OCI-LY1 (cell line): ENCODE results near the gene GFOD2.

Experiments
- H2AFZ ChIP-seq: fragments of 200-600 bp; sonication (generic), shearing (Covaris generic); 2 replicates; pipeline ENCODE4 v1.6.0; 2014; ENCODE audit warnings: antibody characterized with exemption, mild to moderate bottlenecking, low read length
- H3F3A ChIP-seq: fragments of 200-600 bp; sonication (generic), shearing (Covaris generic); 2 replicates; pipeline ENCODE4 v1.6.0; 2014; ENCODE audit warnings: mild to moderate bottlenecking, antibody characterized with exemption, low read length, moderate library complexity; ENCODE audit not compliant: insufficient read depth
- H3K27ac ChIP-seq: fragments of 200-600 bp; sonication (generic); 2 replicates; pipeline ENCODE4 v1.5.1; 2014; ENCODE audit warnings: low read length, mixed run types, mild to moderate bottlenecking, low read depth; ENCODE audit not compliant: poor library complexity, severe bottlenecking
- H3K27me3 ChIP-seq: fragments of 200-600 bp; sonication (generic); 2 replicates; pipeline ENCODE4 v1.6.0; 2014; ENCODE audit warnings: antibody characterized with exemption, mild to moderate bottlenecking, low read length, moderate library complexity; ENCODE audit not compliant: insufficient read depth
- H3K36me3 ChIP-seq: fragments of 200-600 bp; sonication (generic); 2 replicates; pipeline ENCODE4 v1.6.1; 2014; ENCODE audit warnings: mild to moderate bottlenecking, antibody characterized with exemption, low read length, moderate library complexity, mixed read lengths; ENCODE audit not compliant: insufficient read depth
- H3K4me1 ChIP-seq: fragments of 200-600 bp; sonication (generic); 2 replicates; pipeline ENCODE4 v1.5.1; 2014; ENCODE audit warnings: mild to moderate bottlenecking, low read length, moderate library complexity; ENCODE audit not compliant: insufficient read depth, severe bottlenecking
- H3K4me2 ChIP-seq: fragments of 200-600 bp; sonication (generic), shearing (Covaris generic); 2 replicates; pipeline ENCODE4 v1.6.1; 2014; ENCODE audit warnings: low read length
- H3K4me3 ChIP-seq: fragments of 200-600 bp; sonication (generic); 2 replicates; pipeline ENCODE4 v1.5.1; 2014; ENCODE audit warnings: low read length, low read depth, mild to moderate bottlenecking, mixed read lengths; ENCODE audit not compliant: poor library complexity, severe bottlenecking
- H3K79me2 ChIP-seq: fragments of 200-600 bp; shearing (Covaris generic); 2 replicates; pipeline ENCODE4 v1.6.1; 2016; ENCODE audit warnings: mixed run types, low read length, mixed read lengths; ENCODE audit not compliant: insufficient read depth
- H3K9ac ChIP-seq: fragments of 200-600 bp; sonication (generic), shearing (Covaris generic); 2 replicates; pipeline ENCODE4 v1.6.1; 2014; ENCODE audit warnings: mild to moderate bottlenecking, low read length, mixed read lengths
- H3K9me2 ChIP-seq: fragments of 200-600 bp; sonication (generic), shearing (Covaris generic); 2 replicates; pipeline ENCODE4 v1.6.1; 2014; ENCODE audit warnings: low read depth, mild to moderate bottlenecking, low read length, mixed read lengths
- H3K9me3 ChIP-seq: fragments of 200-600 bp; shearing (Covaris generic); 2 replicates; pipeline ENCODE4 v1.6.1; 2014; ENCODE audit warnings: low read length, mixed read lengths
- H4K20me1 ChIP-seq: fragments of 200-600 bp; sonication (generic), shearing (Covaris generic); 2 replicates; pipeline ENCODE4 v1.6.0; 2016; ENCODE audit warnings: mild to moderate bottlenecking, low read length; ENCODE audit not compliant: insufficient read depth
- EZH2 ChIP-seq: fragments of 200-600 bp; sonication (generic), shearing (Covaris generic); IDR thresholded peaks from 2 replicates; pipeline ENCODE4 v1.8.0; 2017; ENCODE audit warnings: borderline replicate concordance, mixed run types, mild to moderate bottlenecking, antibody characterized with exemption, low read length, moderate library complexity, mixed read lengths
- TF ChIP-seq, protein P1 (sequence below): fragments of 200-600 bp; sonication (generic), shearing (Covaris generic); IDR thresholded peaks from 2 replicates; pipeline ENCODE4 v1.5.1; 2017; ENCODE audit warnings: mild to moderate bottlenecking, antibody characterized with exemption, low read length, moderate library complexity, mixed read lengths

Gene GFOD2

DNA sequence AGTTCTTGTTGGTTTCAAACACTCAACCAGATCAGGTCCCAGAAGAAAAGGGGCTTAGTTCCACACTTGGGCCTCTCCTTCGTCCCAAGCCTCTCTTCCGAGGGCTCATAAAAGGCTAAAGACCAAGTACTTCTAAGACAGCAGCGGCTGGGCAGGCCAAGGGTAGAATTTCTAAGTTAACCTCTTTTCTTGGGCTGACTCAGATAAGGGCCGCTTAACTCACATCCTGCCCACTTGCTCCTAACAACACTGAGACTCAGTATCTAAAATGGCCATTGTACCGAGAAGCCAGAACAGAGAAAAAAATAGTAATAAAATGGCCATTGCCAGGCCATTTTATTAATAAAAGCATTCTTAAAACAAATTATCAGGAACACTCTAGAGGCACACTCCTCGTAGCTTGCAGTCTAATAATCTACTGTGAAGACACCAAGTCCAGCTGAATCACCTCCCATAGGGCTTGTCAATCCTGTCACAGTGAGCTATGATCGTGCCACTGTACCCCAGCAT lies 45.1 kb upstream of the GFOD2 start:
- no peaks in the 10 kb centered on the region for H3K79me2 ChIP-seq
- peaks cover 12% of the 10 kb centered on the region for H3K4me1 ChIP-seq
- no peaks in the 10 kb centered on the region; the same call in 1 of the 2 replicates for H3K36me3 ChIP-seq

DNA sequence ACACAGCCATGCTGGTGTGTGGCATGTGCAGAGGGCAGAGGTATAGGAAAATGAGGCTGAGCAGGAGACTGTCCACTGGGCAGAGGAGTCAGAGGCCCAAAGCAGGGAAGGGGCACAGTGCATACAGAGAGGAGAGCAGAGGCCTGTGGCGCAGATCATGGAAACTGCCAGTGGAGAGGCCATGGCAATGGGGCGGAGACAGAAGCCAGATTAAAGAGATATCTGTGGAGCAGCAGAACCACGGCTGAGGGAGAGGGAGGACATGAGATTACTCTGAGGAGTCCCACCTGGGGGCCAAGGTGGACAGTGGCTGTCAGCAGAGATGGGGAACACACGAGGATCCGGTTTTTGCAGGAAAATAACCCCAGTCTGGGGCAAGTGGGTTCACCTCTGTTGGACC lies 44.0 kb upstream of the GFOD2 start:
- peaks cover 12% of the 10 kb centered on the region for H3K4me1 ChIP-seq
- no peak overlapping the region for H2AFZ ChIP-seq
- no peaks in the 10 kb centered on the region for H3F3A ChIP-seq
- no peaks in the 10 kb centered on the region; the same call in 1 of the 2 replicates for H3K36me3 ChIP-seq
- H3K4me3 ChIP-seq, result no peak overlapping the region
- no peaks in the 10 kb centered on the region for H4K20me1 ChIP-seq
- no peaks in the 10 kb centered on the region for H3K9me3 ChIP-seq
- no peak for TF ChIP-seq EZH2
- TF ChIP-seq, protein P1, sequence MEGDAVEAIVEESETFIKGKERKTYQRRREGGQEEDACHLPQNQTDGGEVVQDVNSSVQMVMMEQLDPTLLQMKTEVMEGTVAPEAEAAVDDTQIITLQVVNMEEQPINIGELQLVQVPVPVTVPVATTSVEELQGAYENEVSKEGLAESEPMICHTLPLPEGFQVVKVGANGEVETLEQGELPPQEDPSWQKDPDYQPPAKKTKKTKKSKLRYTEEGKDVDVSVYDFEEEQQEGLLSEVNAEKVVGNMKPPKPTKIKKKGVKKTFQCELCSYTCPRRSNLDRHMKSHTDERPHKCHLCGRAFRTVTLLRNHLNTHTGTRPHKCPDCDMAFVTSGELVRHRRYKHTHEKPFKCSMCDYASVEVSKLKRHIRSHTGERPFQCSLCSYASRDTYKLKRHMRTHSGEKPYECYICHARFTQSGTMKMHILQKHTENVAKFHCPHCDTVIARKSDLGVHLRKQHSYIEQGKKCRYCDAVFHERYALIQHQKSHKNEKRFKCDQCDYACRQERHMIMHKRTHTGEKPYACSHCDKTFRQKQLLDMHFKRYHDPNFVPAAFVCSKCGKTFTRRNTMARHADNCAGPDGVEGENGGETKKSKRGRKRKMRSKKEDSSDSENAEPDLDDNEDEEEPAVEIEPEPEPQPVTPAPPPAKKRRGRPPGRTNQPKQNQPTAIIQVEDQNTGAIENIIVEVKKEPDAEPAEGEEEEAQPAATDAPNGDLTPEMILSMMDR, result no peak
- no peaks in the 10 kb centered on the region for H3K79me2 ChIP-seq
- H3K9me2 ChIP-seq, result no peaks in the 10 kb centered on the region
- no peak overlapping the region for H3K9ac ChIP-seq
- no peaks in the 10 kb centered on the region for H3K27me3 ChIP-seq
- no peak overlapping the region for H3K27ac ChIP-seq
- no peak overlapping the region for H3K4me2 ChIP-seq

More for the DNA sequence above, 45.1 kb upstream of the GFOD2 start:
- no peak overlapping the region for H3K4me2 ChIP-seq
- no peak overlapping the region for H3K4me3 ChIP-seq
- no peaks in the 10 kb centered on the region for H4K20me1 ChIP-seq
- TF ChIP-seq, protein P1, result no peak
- no peak for TF ChIP-seq EZH2
- H3K27me3 ChIP-seq, result no peaks in the 10 kb centered on the region
- no peak overlapping the region for H3K27ac ChIP-seq
- no peak overlapping the region for H2AFZ ChIP-seq
- H3F3A ChIP-seq, result no peaks in the 10 kb centered on the region
- H3K9ac ChIP-seq, result no peak overlapping the region
- H3K9me3 ChIP-seq, result no peaks in the 10 kb centered on the region
- no peaks in the 10 kb centered on the region for H3K9me2 ChIP-seq

DNA sequence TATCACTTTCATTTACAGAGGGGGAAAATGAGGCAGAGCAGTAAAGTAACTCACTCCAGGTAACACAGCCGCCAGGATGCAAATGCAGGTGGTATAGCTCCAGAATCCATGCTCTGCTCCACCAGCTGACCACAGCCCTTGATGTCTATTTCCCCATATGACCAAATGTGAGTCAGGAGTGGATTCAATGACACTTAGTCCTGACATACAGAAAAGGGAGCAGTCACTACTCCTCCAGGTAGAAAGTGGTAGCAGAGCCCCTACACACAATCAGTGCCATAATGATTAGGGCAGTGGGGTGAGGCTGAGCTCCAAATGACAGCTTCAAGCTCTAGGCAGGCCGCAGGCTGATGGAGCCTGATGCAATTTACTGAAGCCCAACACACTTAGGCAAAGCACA lies 43.3 kb upstream of the GFOD2 start:
- H3K27me3 ChIP-seq, result no peaks in the 10 kb centered on the region
- no peak overlapping the region for H3K4me3 ChIP-seq

More for the DNA sequence above, 43.3 kb upstream of the GFOD2 start:
- H3K9ac ChIP-seq, result no peak overlapping the region
- H2AFZ ChIP-seq, result no peak overlapping the region
- H3K4me2 ChIP-seq, result no peak overlapping the region
- H3K4me1 ChIP-seq, result peaks cover 12% of the 10 kb centered on the region
- no peak overlapping the region for H3K27ac ChIP-seq
- H3K9me3 ChIP-seq, result no peaks in the 10 kb centered on the region
- H3F3A ChIP-seq, result no peaks in the 10 kb centered on the region
- no peaks in the 10 kb centered on the region for H3K9me2 ChIP-seq
- no peaks in the 10 kb centered on the region for H3K79me2 ChIP-seq
- no peaks in the 10 kb centered on the region for H4K20me1 ChIP-seq
- H3K36me3 ChIP-seq, result no peaks in the 10 kb centered on the region; the same call in 1 of the 2 replicates
- TF ChIP-seq, protein P1, result no peak
- no peak for TF ChIP-seq EZH2
